K562 (cell line): ENCODE results near the gene SLC35B1. TPM values are rescaled to one million over a fixed set of nuclear protein-coding genes. Genes with fewer than 3 reads are reported as not detected.

Experiments
- ATAC-seq: fragments of 200-7000 bp; cut with Tn5 transposase; 3 replicates; pipeline ENCODE4 v1.9.1; 2020; ENCODE audit warnings: moderate library complexity
- BruUV-seq: library from RNA; stranded (reverse); fragments of 400-500 nt; replicated peaks from 2 replicates; lab custom pipeline; 2021; lab: Mats Ljungman, UMichigan
- CTCF ChIA-PET: fragments of 300-600 bp; formaldehyde crosslinking; extraction: SDS; loops from one replicate; lab custom pipeline; 2021; ENCODE audit warnings: low intra/inter-chr PET ratio; lab: Yijun Ruan, JAX
- POLR2A ChIA-PET: fragments of 300-600, 350-650 bp; sonication (Branson Sonifier 250); formaldehyde crosslinking; extraction: SDS; loops from one replicate; lab custom pipeline; 2021; ENCODE audit warnings: antibody characterized with exemption, inconsistent platforms; lab: Yijun Ruan, JAX
- DNase-seq, 4 experiments: peaks; one replicate each; pipeline versions ENCODE4 v3.0.0 to v3.0.0-alpha.2; 2011 to 2018; ENCODE audit warnings: low spot score in 3 of 4, mixed read lengths in 3 of 4; ENCODE audit errors: extremely low read depth in 1 of 4
- FAIRE-seq: peaks from 2 replicates; lab custom pipeline; 2011; peaks lifted over from hg19 to GRCh38; lab: Jason Lieb, UNC
- H2AFZ ChIP-seq: 2 replicates; pipeline ENCODE4 v1.6.0; 2011; ENCODE audit warnings: low read depth, low read length, control low read depth, inconsistent platforms
- H3K27ac ChIP-seq: fragments of 200-600 bp; 3 replicates; pipeline ENCODE4 v1.8.0; 2011; ENCODE audit warnings: low read depth, mild to moderate bottlenecking, control low read depth, inconsistent platforms, low read length, moderate library complexity, mixed read lengths; ENCODE audit errors: extremely low read depth
- H3K27me3 ChIP-seq, 2 experiments: fragments of 300-600 bp in 1 of 2; 2 replicates in 1 of 2; 3 replicates in 1 of 2; pipeline versions ENCODE4 v1.6.0 to v1.8.0; 2011; ENCODE audit warnings: inconsistent platforms in 2 of 2, low read length in 2 of 2, mild to moderate bottlenecking in 1 of 2, mixed read lengths in 1 of 2, moderate library complexity in 1 of 2; ENCODE audit not compliant: control insufficient read depth in 2 of 2, insufficient read depth in 2 of 2
- H3K36me3 ChIP-seq: fragments of 300-600 bp; 3 replicates; pipeline ENCODE4 v1.8.0; 2011; ENCODE audit warnings: mild to moderate bottlenecking, low read length, inconsistent platforms; ENCODE audit not compliant: control insufficient read depth, insufficient read depth
- H3K4me1 ChIP-seq, 2 experiments: fragments of 200-600 bp in 1 of 2; replicated peaks in 1 of 2; 2 replicates in 1 of 2; 3 replicates in 1 of 2; pipeline versions ENCODE4 v1.5.1 to v1.8.0; 2011; ENCODE audit warnings: inconsistent platforms in 2 of 2, low read length in 2 of 2, mild to moderate bottlenecking in 1 of 2, mixed read lengths in 1 of 2, moderate library complexity in 1 of 2; ENCODE audit not compliant: control insufficient read depth in 2 of 2, insufficient read depth in 2 of 2
- H3K4me2 ChIP-seq: 2 replicates; pipeline ENCODE4 v1.6.1; 2011; ENCODE audit warnings: low read length, control low read depth, inconsistent platforms, mixed read lengths; ENCODE audit not compliant: insufficient read depth
- H3K4me3 ChIP-seq: fragments of 200-600 bp; sonication (generic), shearing (Covaris generic); 2 replicates; pipeline ENCODE4 v1.5.1; 2016; ENCODE audit warnings: control low read depth, inconsistent platforms
- H3K79me2 ChIP-seq: fragments of 200-600 bp; 3 replicates; pipeline ENCODE4 v1.8.0; 2011; ENCODE audit warnings: low read length, inconsistent platforms; ENCODE audit not compliant: control insufficient read depth, insufficient read depth
- H3K9ac ChIP-seq, 2 experiments: 2 replicates each; pipeline versions ENCODE4 v1.6.0 to v1.6.1; 2011; ENCODE audit warnings: low read depth in 2 of 2, low read length in 2 of 2, control low read depth in 1 of 2, inconsistent platforms in 1 of 2, mild to moderate bottlenecking in 1 of 2, mixed read lengths in 1 of 2; ENCODE audit not compliant: insufficient read depth in 1 of 2
- H3K9me1 ChIP-seq: one replicate; pipeline ENCODE4 v1.6.0; 2011; ENCODE audit warnings: inconsistent platforms, mild to moderate bottlenecking, low read length, moderate library complexity; ENCODE audit not compliant: control insufficient read depth, insufficient read depth
- H3K9me3 ChIP-seq: replicated peaks from 2 replicates; pipeline ENCODE4 v1.5.1; 2011; ENCODE audit warnings: low read depth, low read length, inconsistent platforms; ENCODE audit not compliant: control insufficient read depth, insufficient read depth
- H4K20me1 ChIP-seq: replicated peaks from 2 replicates; pipeline ENCODE4 v1.6.1; 2011; ENCODE audit warnings: low read length, inconsistent platforms, mixed read lengths; ENCODE audit not compliant: control insufficient read depth, insufficient read depth
- CBFA2T3 ChIP-seq: fragments of 450-650 bp; IDR thresholded peaks from 2 replicates; pipeline ENCODE4 v1.6.1; 2017
- ESRRA ChIP-seq: fragments of 450-650 bp; IDR thresholded peaks from 2 replicates; pipeline ENCODE4 v1.6.1; 2014; ENCODE audit warnings: low read depth, mild to moderate bottlenecking, moderate library complexity, borderline replicate concordance
- FOXP4 ChIP-seq: sonication (generic); formaldehyde crosslinking; IDR thresholded peaks from 2 replicates; pipeline ENCODE4 v1.8.0; 2022; ENCODE audit warnings: mild to moderate bottlenecking, missing genetic modification reagents, borderline replicate concordance
- GABPB1 ChIP-seq: sonication (generic); formaldehyde crosslinking; IDR thresholded peaks from 2 replicates; pipeline ENCODE4 v1.8.0; 2022; ENCODE audit warnings: mild to moderate bottlenecking, missing genetic modification reagents
- HDAC1 ChIP-seq, 2 experiments: fragments of 450-650 bp; IDR thresholded peaks; 2 replicates each; pipeline ENCODE4 v1.6.1; 2016 to 2017; ENCODE audit warnings: inconsistent platforms in 1 of 2, mild to moderate bottlenecking in 1 of 2, moderate library complexity in 1 of 2
- KAT7 ChIP-seq: sonication (generic); formaldehyde crosslinking; IDR thresholded peaks from 2 replicates; pipeline ENCODE4 v1.8.0; 2022; ENCODE audit warnings: missing genetic modification reagents, mild to moderate bottlenecking, borderline replicate concordance
- KDM5B ChIP-seq: fragments of 200-600 bp; sonication (generic); IDR thresholded peaks from 2 replicates; pipeline ENCODE4 v1.6.1; 2012; ENCODE audit warnings: low read depth, mild to moderate bottlenecking, moderate library complexity, low read length, control low read depth, inconsistent platforms; ENCODE audit not compliant: insufficient replicate concordance
- L3MBTL2 ChIP-seq: fragments of 450-650 bp; IDR thresholded peaks from 2 replicates; pipeline ENCODE4 v1.6.1; 2016; ENCODE audit warnings: mild to moderate bottlenecking, moderate library complexity
- MYC ChIP-seq, 2 experiments: fragments of 250-450 bp in 1 of 2; sonication (Bioruptor Pico) in 1 of 2; IDR thresholded peaks; 2 replicates each; pipeline versions ENCODE4 v1.5.1 to v1.6.1; 2012 to 2021; ENCODE audit warnings: low read depth in 2 of 2, borderline replicate concordance in 1 of 2, improper control_type of control experiment in 1 of 2, low read length in 1 of 2, mild to moderate bottlenecking in 1 of 2, moderate library complexity in 1 of 2
- PREB ChIP-seq: sonication (generic); formaldehyde crosslinking; IDR thresholded peaks from 2 replicates; pipeline ENCODE4 v1.8.1; 2023; ENCODE audit warnings: mild to moderate bottlenecking, missing genetic modification reagents
- SLC30A9 ChIP-seq: fragments of 250-450 bp; sonication (Bioruptor Pico); IDR thresholded peaks from 2 replicates; pipeline ENCODE4 v1.8.0; 2022; ENCODE audit warnings: mild to moderate bottlenecking, moderate library complexity
- SMARCA4 ChIP-seq: fragments of 450-650 bp; IDR thresholded peaks from 2 replicates; pipeline ENCODE4 v1.6.1; 2016
- STAG1 ChIP-seq: sonication (generic); formaldehyde crosslinking; IDR thresholded peaks from 2 replicates; pipeline ENCODE4 v1.5.0; 2020; ENCODE audit warnings: missing genetic modification reagents, borderline replicate concordance
- ZNF384 ChIP-seq: IDR thresholded peaks from 2 replicates; pipeline ENCODE4 v1.6.1; 2012; ENCODE audit warnings: low read depth, low read length, improper control_type of control experiment
- WGBS: fragments of 100-300 bp; shearing (Covaris generic); methylation state at CpG from one replicate; pipeline ENCODE4 v1.1.6; 2016; ENCODE audit warnings: low coverage, mixed read lengths; ENCODE audit not compliant: insufficient coverage; ENCODE audit errors: missing lambda C conversion rate; 5-methylcytosine and 5-hydroxymethylcytosine counted together
- in situ Hi-C: fragments of 300-500 bp; cut with MboI; formaldehyde crosslinking; loops from 4 replicates; pipeline ENCODE4 v1.15.0; 2018; ENCODE audit warnings: inconsistent platforms, mixed read lengths
- intact Hi-C: fragments of 100-400 bp; cut with micrococcal nuclease; formaldehyde crosslinking; loops from 2 replicates; pipeline ENCODE4 v1.14.2; 2022
- polyA plus RNA-seq, 8 experiments: library from polyadenylated mRNA; depleted of rRNA in 4 of 8; stranded (reverse) in 5 of 8; unstranded in 3 of 8; fragments of >200 nt; fragmentation: Nextera tagmentation in 2 of 8; fragmentation: Illumina TruSeq in 1 of 8; extraction: Ambion mirVana in 2 of 8; extraction: Trizol in 1 of 8; gene quantifications; 2 replicates each; pipeline versions ENCODE4 v1.2.1 to v1.2.3, GENCODE V29; 2011 to 2014; ENCODE audit warnings: inconsistent platforms in 1 of 8, missing spikeins in 1 of 8
- total RNA-seq, 7 experiments: library from RNA; depleted of rRNA in 6 of 7; stranded (reverse); fragments of >200 nt in 6 of 7; fragmentation: Illumina TruSeq in 2 of 7; extraction: Trizol in 2 of 7; gene quantifications; 2 replicates each; pipeline versions ENCODE4 v1.2.1 to v1.2.3, GENCODE V29; 2011 to 2021; ENCODE audit warnings: low replicate concordance in 1 of 7

Gene SLC35B1
- total and polyA plus RNA-seq, 9 of the 15 experiments (the other 6 are each of a cell fraction or from before 2014, with no cell fraction given), result 51.4 to 87.9 (median 66.3) TPM

DNA sequence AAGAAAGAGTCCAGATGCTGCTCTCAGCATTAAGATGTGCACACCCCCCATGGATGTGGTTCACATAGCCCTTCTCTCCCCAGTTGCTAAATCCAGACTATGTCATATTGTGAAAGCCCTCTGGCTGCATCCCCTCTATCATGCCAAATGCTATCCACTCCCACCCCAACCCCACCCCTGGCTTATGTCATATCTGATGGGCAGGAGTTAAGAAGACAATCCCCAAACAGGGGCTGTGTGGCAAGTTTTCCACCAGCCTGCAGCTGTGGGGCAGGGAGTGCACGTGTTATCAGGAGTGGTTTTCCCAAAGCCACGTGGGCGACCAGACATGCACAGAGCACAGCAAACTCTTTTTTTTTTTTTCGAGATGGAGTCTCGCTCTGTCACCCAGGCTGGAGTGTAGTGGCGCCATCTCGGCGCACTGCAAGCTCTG is 46.2 kb upstream of the SLC35B1 start:
- Histone ChIP-seq H3K9me3 (no peaks in the 10 kb centered on the region), H3K9me1 (peaks cover 6% of the 10 kb centered on the region), H3K27ac (peak overlapping the region; percentile 47; the same call in 1 of the 3 replicates), H2AFZ (no peak overlapping the region), H3K4me1 (peaks cover 26 to 45% of the 10 kb centered on the region in 2 experiments), H3K4me3 (no peak overlapping the region), H4K20me1 (peaks cover 21% of the 10 kb centered on the region), H3K36me3 (peaks cover 70% of the 10 kb centered on the region), H3K27me3 (no peaks in the 10 kb centered on the region), H3K9ac (peak overlapping the region in 1 of 2 experiments; percentile 76; a peak in 1 of 4 replicates), H3K79me2 (peaks cover 84% of the 10 kb centered on the region), H3K4me2 (no peak overlapping the region)
- ATAC-seq, result peak; percentile 63
- POLR2A ChIA-PET, result interaction anchor here (0.7 kb wide), 1 partner anchor 317 kb away, joined by 3 read pairs; no protein-coding TSS in a partner anchor
- intact Hi-C loops, result no loop called here
- no TSS peak for BruUV-seq
- FAIRE-seq, result no peak
- DNase-seq, result peak; percentile 27 to 68 (median 42)
- CTCF ChIA-PET, result interaction anchor here (0.6 kb wide), 1 partner anchor 31 kb away, joined by 3 read pairs; no protein-coding TSS in a partner anchor
- 21% methylated on average over 5 of the region's 8 CpGs for WGBS
- in situ Hi-C loops, result no loop called here
- TF ChIP-seq ESRRA, result no peak
- no peak for TF ChIP-seq PREB (CRISPR knock-in tag)
- no peak for TF ChIP-seq KAT7 (CRISPR knock-in tag)
- no peak for TF ChIP-seq GABPB1 (CRISPR knock-in tag)
- no peak for TF ChIP-seq KDM5B
- peak; percentile 83 for TF ChIP-seq ZNF384
- peak; percentile 39; the same call in 1 of the 2 replicates for TF ChIP-seq L3MBTL2
- no peak for TF ChIP-seq SMARCA4
- TF ChIP-seq CBFA2T3, result peak; percentile 34; the same call in 1 of the 2 replicates
- no peak for TF ChIP-seq FOXP4 (CRISPR knock-in tag)
- TF ChIP-seq STAG1 (CRISPR knock-in tag), result no peak
- no peak for TF ChIP-seq SLC30A9 (CRISPR knock-in tag)
- TF ChIP-seq HDAC1 (IDR thresholded peaks at IDR 0.05), result peak in 1 of 2 experiments; percentile 61; a peak in 2 of 4 replicates
- TF ChIP-seq MYC (IDR thresholded peaks at IDR 0.05; ENCODE audit: low read depth, low read length), result peak; percentile 85
- TF ChIP-seq MYC (CRISPR knock-in tag; IDR thresholded peaks at IDR 0.05; ENCODE audit: borderline replicate concordance, low read depth), result no peak
